SIG-M5 treated with dmso at 0.1 percent for 504 hours (cell line): ENCODE data around the gene NBEAL1.
A peak's percentile ranks its signal among the peaks of the same experiment; 100 is the strongest.
"Not testable (repeated sequence)": the region's sequence is repeated elsewhere in the genome, so short reads cannot be mapped to it uniquely, and the experiment has no call there.

Experiments
- DNase-seq: peaks from one replicate; lab custom pipeline; 2025; ENCODE audit not compliant: unreplicated experiment; lab: John Stamatoyannopoulos, UW

The NBEAL1 gene

GRCh38 chr2:203209538-203209937 lies 194.9 kb downstream of the NBEAL1 start:
- no peak for DNase-seq

GRCh38 chr2:203225423-203226039 lies 210.9 kb downstream of the NBEAL1 start:
- DNase-seq, result no peak

GRCh38 chr2:203229674-203230073 lies 215.0 kb downstream of the NBEAL1 start:
- DNase-seq, result not testable (repeated sequence)

- DNase-seq, result no peak
Measured at GRCh38 chr2:203237346-203238238, 222.9 kb downstream of the NBEAL1 start.

- no peak for DNase-seq
Measured at GRCh38 chr2:203238292-203238703, 223.6 kb downstream of the NBEAL1 start.

GRCh38 chr2:203238704-203239526 lies 224.2 kb downstream of the NBEAL1 start, which contains the start of gene CYP20A1:
CYP20A1 (plus strand) TSS chr2:203239018; CDS start chr2:203239063, 45 bp downstream.
- peak; percentile 94 for DNase-seq

- peak; percentile 48 for DNase-seq
Measured at GRCh38 chr2:203240491-203240890, 225.8 kb downstream of the NBEAL1 start.

- no peak for DNase-seq
Measured at GRCh38 chr2:203242518-203242917, 227.8 kb downstream of the NBEAL1 start.

- DNase-seq, result no peak
Measured at GRCh38 chr2:203246646-203247045, 232.0 kb downstream of the NBEAL1 start.

GRCh38 chr2:203252818-203253217 lies 238.1 kb downstream of the NBEAL1 start:
- no peak for DNase-seq

- DNase-seq, result not testable (repeated sequence)
Measured at GRCh38 chr2:203253422-203254095, 238.9 kb downstream of the NBEAL1 start.

- DNase-seq, result no peak
Measured at GRCh38 chr2:203261326-203262159, 246.9 kb downstream of the NBEAL1 start.
